ENCODE measurements around the gene CD300H. TPM values are rescaled to one million over a fixed set of nuclear protein-coding genes. Genes with fewer than 3 reads are reported as not detected.

The CD300H gene
- total RNA-seq, 1 donor: not detected

GRCh38 chr17:74525465-74525725 lies 41.9 kb downstream of the CD300H start:
- DNase-seq (ENCODE audit: low read depth): no peak
- H3K4me3 ChIP-seq (ENCODE audit: low read depth, low read length): no peak overlapping the region
- TF ChIP-seq, protein P1, sequence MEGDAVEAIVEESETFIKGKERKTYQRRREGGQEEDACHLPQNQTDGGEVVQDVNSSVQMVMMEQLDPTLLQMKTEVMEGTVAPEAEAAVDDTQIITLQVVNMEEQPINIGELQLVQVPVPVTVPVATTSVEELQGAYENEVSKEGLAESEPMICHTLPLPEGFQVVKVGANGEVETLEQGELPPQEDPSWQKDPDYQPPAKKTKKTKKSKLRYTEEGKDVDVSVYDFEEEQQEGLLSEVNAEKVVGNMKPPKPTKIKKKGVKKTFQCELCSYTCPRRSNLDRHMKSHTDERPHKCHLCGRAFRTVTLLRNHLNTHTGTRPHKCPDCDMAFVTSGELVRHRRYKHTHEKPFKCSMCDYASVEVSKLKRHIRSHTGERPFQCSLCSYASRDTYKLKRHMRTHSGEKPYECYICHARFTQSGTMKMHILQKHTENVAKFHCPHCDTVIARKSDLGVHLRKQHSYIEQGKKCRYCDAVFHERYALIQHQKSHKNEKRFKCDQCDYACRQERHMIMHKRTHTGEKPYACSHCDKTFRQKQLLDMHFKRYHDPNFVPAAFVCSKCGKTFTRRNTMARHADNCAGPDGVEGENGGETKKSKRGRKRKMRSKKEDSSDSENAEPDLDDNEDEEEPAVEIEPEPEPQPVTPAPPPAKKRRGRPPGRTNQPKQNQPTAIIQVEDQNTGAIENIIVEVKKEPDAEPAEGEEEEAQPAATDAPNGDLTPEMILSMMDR (IDR thresholded peaks at IDR 0.05; ENCODE audit: insufficient read depth, low read depth, low read length): no peak

GRCh38 chr17:74524653-74525464 lies 42.5 kb downstream of the CD300H start:
- TF ChIP-seq, protein P1 (IDR thresholded peaks at IDR 0.05; ENCODE audit: insufficient read depth, low read depth, low read length): no peak
- DNase-seq (ENCODE audit: low read depth): no peak

DNA sequence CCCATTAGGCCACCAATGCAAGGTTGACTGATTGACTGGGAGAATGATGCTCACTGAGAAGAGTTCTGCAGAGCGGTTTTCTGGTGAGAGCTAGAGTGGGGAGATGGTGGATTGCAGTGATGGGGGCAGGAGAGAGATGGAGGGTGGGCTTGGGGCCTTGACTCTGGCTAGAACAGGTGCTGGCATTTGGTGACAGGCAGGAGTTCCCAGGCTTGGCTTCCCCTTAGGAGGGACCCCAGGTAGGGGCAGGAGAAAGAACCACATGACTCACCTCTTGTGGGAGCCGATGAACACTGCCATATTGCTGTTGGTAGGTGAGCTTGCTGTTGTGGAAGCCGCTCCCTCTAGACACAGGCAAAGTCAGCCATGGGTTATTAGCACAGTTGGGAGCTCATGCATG lies 44.0 kb downstream of the CD300H start:
- no peak for DNase-seq (ENCODE audit: low read depth)
- TF ChIP-seq, protein P1 (IDR thresholded peaks at IDR 0.05; ENCODE audit: insufficient read depth, low read depth, low read length): no peak
- no peak overlapping the region for H3K4me3 ChIP-seq (ENCODE audit: low read depth, low read length)

More at GRCh38 chr17:74524653-74525464, 42.5 kb downstream of the CD300H start:
- no peak overlapping the region for H3K4me3 ChIP-seq (ENCODE audit: low read depth, low read length)

GRCh38 chr17:74522381-74523105 lies 44.8 kb downstream of the CD300H start:
- H3K4me3 ChIP-seq (ENCODE audit: low read depth, low read length): no peak overlapping the region
- TF ChIP-seq, protein P1 (IDR thresholded peaks at IDR 0.05; ENCODE audit: insufficient read depth, low read depth, low read length): no peak

GRCh38 chr17:74521701-74522201 lies 45.6 kb downstream of the CD300H start:
- TF ChIP-seq, protein P1 (IDR thresholded peaks at IDR 0.05; ENCODE audit: insufficient read depth, low read depth, low read length): no peak
- H3K4me3 ChIP-seq (ENCODE audit: low read depth, low read length): no peak overlapping the region
- DNase-seq (ENCODE audit: low read depth): no peak

More at GRCh38 chr17:74522381-74523105, 44.8 kb downstream of the CD300H start:
- no peak for DNase-seq (ENCODE audit: low read depth)

GRCh38 chr17:74520790-74521480 lies 46.4 kb downstream of the CD300H start:
- DNase-seq (ENCODE audit: low read depth): no peak
- no peak overlapping the region for H3K4me3 ChIP-seq (ENCODE audit: low read depth, low read length)
- TF ChIP-seq, protein P1 (IDR thresholded peaks at IDR 0.05; ENCODE audit: insufficient read depth, low read depth, low read length): no peak
